GM12878 (cell line): ENCODE measurements around the gene TMEM14B.

Experiments
- CEBPB ChIP-seq, 2 experiments: fragments of 150-350 bp in 1 of 2; IDR thresholded peaks; 2 replicates each; pipeline ENCODE4 v1.6.1; 2012 to 2014; ENCODE audit warnings: low read depth in 2 of 2, low read length in 2 of 2, borderline replicate concordance in 1 of 2, inconsistent platforms in 1 of 2
- ESRRA ChIP-seq: IDR thresholded peaks from 2 replicates; pipeline ENCODE4 v1.6.1; 2012; ENCODE audit warnings: mild to moderate bottlenecking, low read length, improper control_type of control experiment
- HCFC1 ChIP-seq: fragments of 150-350 bp; IDR thresholded peaks from 2 replicates; pipeline ENCODE4 v1.6.1; 2014; ENCODE audit warnings: low read length
- MTA3 ChIP-seq: IDR thresholded peaks from 2 replicates; pipeline ENCODE4 v1.6.1; 2012; ENCODE audit warnings: low read length, inconsistent platforms, borderline replicate concordance
- MYC ChIP-seq: IDR thresholded peaks from 2 replicates; pipeline ENCODE4 v1.6.1; 2011; ENCODE audit warnings: mild to moderate bottlenecking, low read length, moderate library complexity, inconsistent platforms; ENCODE audit not compliant: insufficient read depth, insufficient replicate concordance, insufficient read length, severe bottlenecking
- RAD21 ChIP-seq: IDR thresholded peaks from 2 replicates; pipeline ENCODE4 v1.6.1; 2011; ENCODE audit warnings: mild to moderate bottlenecking, low read depth, low read length, moderate library complexity; ENCODE audit not compliant: insufficient read depth
- TF ChIP-seq, protein P1 (sequence below), 3 experiments: IDR thresholded peaks in 2 of 3; conservative IDR thresholded peaks in 1 of 3; 2 replicates each; pipeline ENCODE4 v1.5.1; 2011; ENCODE audit warnings: low read depth in 3 of 3, low read length in 3 of 3, mild to moderate bottlenecking in 3 of 3, control low read depth in 2 of 3, moderate library complexity in 2 of 3, inconsistent platforms in 1 of 3, mixed read lengths in 1 of 3; ENCODE audit not compliant: control insufficient read depth in 2 of 3, insufficient read depth in 1 of 3; ENCODE audit errors: extremely low read depth in 1 of 3
- TF ChIP-seq, protein P2 (sequence below): IDR thresholded peaks from 2 replicates; pipeline ENCODE4 v1.6.1; 2011; ENCODE audit warnings: borderline replicate concordance, low read depth, mild to moderate bottlenecking, moderate library complexity, mixed read lengths, low read length; ENCODE audit not compliant: insufficient read depth; ENCODE audit errors: extremely low read length
- TF ChIP-seq, protein P3 (sequence below): IDR thresholded peaks from 2 replicates; pipeline ENCODE4 v1.6.1; 2012; ENCODE audit warnings: low read depth, low read length, improper control_type of control experiment

GRCh38 chr6:10743515-10743914 lies 4.1 kb upstream of the TMEM14B start:
- no peak for TF ChIP-seq CEBPB (IDR thresholded peaks at IDR 0.05; ENCODE audit: borderline replicate concordance in 1 of 2, low read depth in 2 of 2, low read length in 2 of 2)
- TF ChIP-seq, protein P1, sequence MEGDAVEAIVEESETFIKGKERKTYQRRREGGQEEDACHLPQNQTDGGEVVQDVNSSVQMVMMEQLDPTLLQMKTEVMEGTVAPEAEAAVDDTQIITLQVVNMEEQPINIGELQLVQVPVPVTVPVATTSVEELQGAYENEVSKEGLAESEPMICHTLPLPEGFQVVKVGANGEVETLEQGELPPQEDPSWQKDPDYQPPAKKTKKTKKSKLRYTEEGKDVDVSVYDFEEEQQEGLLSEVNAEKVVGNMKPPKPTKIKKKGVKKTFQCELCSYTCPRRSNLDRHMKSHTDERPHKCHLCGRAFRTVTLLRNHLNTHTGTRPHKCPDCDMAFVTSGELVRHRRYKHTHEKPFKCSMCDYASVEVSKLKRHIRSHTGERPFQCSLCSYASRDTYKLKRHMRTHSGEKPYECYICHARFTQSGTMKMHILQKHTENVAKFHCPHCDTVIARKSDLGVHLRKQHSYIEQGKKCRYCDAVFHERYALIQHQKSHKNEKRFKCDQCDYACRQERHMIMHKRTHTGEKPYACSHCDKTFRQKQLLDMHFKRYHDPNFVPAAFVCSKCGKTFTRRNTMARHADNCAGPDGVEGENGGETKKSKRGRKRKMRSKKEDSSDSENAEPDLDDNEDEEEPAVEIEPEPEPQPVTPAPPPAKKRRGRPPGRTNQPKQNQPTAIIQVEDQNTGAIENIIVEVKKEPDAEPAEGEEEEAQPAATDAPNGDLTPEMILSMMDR (IDR thresholded peaks at IDR 0.05 in 2 of 3, conservative IDR thresholded peaks at IDR 0.05 in 1 of 3; ENCODE audit: control insufficient read depth in 2 of 3, extremely low read depth in 1 of 3, insufficient read depth in 1 of 3, low read depth in 3 of 3, low read length in 3 of 3): no peak
- TF ChIP-seq HCFC1: no peak
- TF ChIP-seq, protein P2, sequence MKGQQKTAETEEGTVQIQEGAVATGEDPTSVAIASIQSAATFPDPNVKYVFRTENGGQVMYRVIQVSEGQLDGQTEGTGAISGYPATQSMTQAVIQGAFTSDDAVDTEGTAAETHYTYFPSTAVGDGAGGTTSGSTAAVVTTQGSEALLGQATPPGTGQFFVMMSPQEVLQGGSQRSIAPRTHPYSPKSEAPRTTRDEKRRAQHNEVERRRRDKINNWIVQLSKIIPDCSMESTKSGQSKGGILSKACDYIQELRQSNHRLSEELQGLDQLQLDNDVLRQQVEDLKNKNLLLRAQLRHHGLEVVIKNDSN: no peak
- no peak for TF ChIP-seq MYC
- TF ChIP-seq MTA3: no peak
- TF ChIP-seq, protein P3, sequence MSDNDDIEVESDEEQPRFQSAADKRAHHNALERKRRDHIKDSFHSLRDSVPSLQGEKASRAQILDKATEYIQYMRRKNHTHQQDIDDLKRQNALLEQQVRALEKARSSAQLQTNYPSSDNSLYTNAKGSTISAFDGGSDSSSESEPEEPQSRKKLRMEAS: no peak
- no peak for TF ChIP-seq ESRRA
- TF ChIP-seq RAD21: no peak
